Measurements from ENCODE around the gene BARHL1.

- TF ChIP-seq, protein P1, sequence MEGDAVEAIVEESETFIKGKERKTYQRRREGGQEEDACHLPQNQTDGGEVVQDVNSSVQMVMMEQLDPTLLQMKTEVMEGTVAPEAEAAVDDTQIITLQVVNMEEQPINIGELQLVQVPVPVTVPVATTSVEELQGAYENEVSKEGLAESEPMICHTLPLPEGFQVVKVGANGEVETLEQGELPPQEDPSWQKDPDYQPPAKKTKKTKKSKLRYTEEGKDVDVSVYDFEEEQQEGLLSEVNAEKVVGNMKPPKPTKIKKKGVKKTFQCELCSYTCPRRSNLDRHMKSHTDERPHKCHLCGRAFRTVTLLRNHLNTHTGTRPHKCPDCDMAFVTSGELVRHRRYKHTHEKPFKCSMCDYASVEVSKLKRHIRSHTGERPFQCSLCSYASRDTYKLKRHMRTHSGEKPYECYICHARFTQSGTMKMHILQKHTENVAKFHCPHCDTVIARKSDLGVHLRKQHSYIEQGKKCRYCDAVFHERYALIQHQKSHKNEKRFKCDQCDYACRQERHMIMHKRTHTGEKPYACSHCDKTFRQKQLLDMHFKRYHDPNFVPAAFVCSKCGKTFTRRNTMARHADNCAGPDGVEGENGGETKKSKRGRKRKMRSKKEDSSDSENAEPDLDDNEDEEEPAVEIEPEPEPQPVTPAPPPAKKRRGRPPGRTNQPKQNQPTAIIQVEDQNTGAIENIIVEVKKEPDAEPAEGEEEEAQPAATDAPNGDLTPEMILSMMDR (IDR thresholded peaks at IDR 0.05): no peak
- TF ChIP-seq EP300 (IDR thresholded peaks at IDR 0.05): no peak
These were observed 41.4 kb upstream of the BARHL1 start for GRCh38 chr9:132541051-132541450.

Data from upper lobe of left lung (tissue), 4 donors.